Stimulated activated CD4-positive, alpha-beta T cell treated with anti-CD3 and anti-CD28 coated beads, Interleukin-15, amount 100 ng/mL, for 1 hour (primary cell): Measurements from ENCODE around the gene TAS2R31.

Experiments used
- DNase-seq, 2 donors: peaks; one replicate each; pipeline ENCODE4 v3.0.0-alpha.2; 2020; ENCODE audit warnings: low read depth in 1 of 2, low spot score in 1 of 2

TAS2R31 gene

DNA sequence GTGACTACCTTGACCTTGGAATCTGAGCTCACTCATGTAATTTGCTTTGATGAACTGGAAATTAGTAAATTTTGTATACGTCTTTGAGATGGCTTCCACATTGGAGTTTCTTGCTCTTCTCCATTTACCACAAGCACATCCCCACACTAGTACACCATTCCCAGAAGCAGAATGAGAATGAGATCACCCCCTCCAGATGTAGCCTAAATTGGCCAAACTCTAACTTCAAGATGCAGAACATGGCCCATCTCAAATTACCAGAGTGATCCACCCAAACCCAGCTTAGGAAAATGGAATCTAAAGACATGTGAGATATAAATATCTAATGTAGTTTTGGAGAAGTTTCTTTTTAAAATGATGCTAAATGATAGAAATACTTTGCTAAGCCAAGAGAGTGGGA lies 23.6 kb downstream of the TAS2R31 start:
- no peak for DNase-seq

GRCh38 chr12:10998204-10998603 lies 33.0 kb downstream of the TAS2R31 start, which contains the start of gene TAS2R20:
Gene TAS2R20, minus strand, starts transcription at chr12:10998304. Its CDS starts 429 bp downstream, at chr12:10997875.
- no peak for DNase-seq

- no peak for DNase-seq
These were observed 36.9 kb downstream of the TAS2R31 start for GRCh38 chr12:10994307-10994706.

- no peak for DNase-seq
These were observed 42.1 kb downstream of the TAS2R31 start for GRCh38 chr12:10989107-10989506.

DNA sequence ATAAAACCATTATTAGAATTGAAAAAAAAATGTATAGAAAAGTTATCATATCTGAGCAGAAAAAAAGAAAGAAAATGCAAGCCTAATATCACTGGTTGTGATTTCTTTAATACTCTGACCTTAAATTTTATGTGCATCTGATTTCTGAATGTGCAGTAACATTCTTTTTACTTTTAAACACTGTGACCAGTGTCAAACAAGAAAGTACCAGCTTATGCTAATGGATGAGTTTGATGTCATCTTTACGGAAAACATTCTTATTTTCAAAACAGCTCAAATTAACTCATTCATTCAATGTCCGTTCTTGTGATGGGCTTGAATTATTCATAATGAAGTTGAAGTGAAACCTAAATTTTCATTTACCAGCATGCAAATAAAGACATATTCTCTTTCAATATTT lies 44.4 kb downstream of the TAS2R31 start, which contains the start of gene TAS2R50:
TAS2R50 (minus strand) TSS at position 101 of the 400 bp plus-strand sequence; CDS start at position 49, 52 bp downstream.
- no peak for DNase-seq

DNA sequence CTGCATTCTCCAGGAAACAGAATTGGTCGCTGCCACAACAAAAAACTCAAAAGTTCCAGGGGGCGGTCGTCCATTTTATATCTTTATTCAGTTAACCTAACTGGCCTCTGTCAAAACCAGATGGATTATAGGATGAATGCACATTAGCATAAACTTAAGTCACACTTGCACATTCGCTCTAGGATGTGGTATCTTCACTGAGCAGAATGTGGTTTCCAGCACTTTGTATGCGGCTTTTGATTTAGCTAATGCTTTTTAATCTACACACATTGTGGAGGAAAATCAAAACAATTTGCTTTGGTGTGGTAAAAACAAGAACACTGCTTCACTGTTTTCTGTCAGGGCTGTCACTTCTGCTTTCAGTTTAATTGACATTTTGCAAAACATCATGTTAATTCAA lies 49.0 kb downstream of the TAS2R31 start:
- DNase-seq: no peak
